GM18511 (cell line): ENCODE data around the gene ARSA.
"Not testable (repeated sequence)": the region's sequence is repeated elsewhere in the genome, so short reads cannot be mapped to it uniquely, and the experiment has no call there.

ENCODE experiments used
- ATAC-seq: cut with Tn5 transposase; IDR thresholded peaks from one replicate; pipeline ENCODE4 v1.9.1; 2021; ENCODE audit warnings: mild to moderate bottlenecking, moderate library complexity; ENCODE audit not compliant: unreplicated experiment

The ARSA gene

GRCh38 chr22:50656122-50657070, 28.4 kb upstream of the ARSA start:
- no peak for ATAC-seq

GRCh38 chr22:50654664-50655063, 26.7 kb upstream of the ARSA start:
- not testable (repeated sequence) for ATAC-seq

- ATAC-seq = no peak
Observed at GRCh38 chr22:50653256-50653655, 25.3 kb upstream of the ARSA start.

GRCh38 chr22:50643821-50644101, 15.8 kb upstream of the ARSA start:
- not testable (repeated sequence) for ATAC-seq

DNA sequence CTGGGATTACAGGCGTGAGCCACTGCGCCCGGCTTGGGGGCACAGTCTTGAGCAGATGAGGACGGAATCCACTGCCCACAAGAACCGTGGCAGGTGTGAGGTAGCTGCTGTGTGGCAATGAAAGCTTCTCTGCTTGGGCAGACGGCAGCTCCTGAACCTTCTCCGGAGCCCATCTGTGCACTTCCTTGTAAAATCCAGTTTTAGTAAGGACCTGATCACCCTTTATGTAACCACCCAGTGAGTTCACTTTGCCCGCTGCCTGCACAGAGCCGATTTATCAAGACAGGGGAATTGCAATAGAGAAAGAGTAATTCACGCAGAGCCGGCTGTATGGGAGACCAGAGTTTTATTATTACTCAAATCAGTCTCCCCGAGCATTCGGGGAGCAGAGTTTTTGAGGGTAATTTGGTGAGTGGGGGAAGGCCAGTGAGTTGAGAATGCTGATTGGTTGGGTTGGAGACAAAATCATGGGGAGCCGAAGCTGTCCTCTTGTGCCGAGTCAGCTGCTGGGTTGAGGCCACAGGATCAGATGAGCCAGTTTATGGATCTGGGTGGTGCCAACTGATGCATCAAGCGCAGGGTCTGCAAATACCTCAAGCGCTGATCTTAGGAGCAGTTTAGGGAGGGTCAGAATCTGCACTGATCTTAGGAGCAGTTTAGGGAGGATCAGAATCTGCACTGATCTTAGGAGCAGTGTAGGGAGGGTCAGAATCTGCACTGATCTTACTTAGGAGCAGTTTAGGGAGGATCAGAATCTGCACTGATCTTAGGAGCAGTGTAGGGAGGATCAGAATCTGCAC, 15.3 kb upstream of the ARSA start:
- ATAC-seq = not testable (repeated sequence)

GRCh38 chr22:50641696-50642607, 14.0 kb upstream of the ARSA start:
- no peak for ATAC-seq

DNA sequence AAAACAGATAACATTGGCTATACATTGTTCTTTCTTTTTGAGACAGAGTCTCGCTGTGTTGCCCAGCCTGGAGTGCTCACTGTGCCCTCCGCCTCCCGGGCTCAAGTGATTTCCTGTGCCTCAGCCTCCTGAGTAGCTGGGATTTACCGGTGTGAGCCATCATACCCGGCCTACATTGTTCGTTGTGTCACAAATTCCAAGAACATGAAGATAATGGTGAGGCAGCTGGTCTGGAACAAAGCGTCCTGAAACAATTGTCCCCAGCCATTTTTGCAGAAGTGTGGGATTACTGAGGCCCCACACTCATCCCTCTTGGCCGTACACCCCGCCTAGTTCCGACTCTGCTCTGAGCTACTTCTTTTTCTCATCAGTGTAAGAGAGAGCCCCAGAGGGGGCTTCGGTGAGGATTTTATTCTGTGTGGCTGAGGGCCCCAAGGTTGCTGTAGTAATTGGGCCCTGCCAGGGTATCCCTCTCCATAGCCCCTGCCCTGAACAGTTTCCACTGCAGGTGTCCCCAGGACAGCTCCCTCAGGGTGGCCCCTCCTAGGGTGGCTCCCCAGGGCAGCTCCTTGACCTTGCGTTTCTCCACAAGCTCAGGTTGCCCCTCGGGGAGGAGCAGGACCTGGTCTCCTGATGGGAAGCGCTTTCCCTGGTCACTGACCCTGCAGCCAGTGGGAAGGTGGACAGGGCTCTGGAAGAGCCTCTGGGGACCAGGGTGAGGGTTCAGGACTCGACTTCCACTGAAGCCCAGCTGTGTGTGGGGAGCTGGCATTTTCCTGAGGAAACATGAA, 13.1 kb upstream of the ARSA start:
- ATAC-seq = no peak

GRCh38 chr22:50640296-50640695, 12.3 kb upstream of the ARSA start:
- not testable (repeated sequence) for ATAC-seq

- no peak for ATAC-seq
Observed at GRCh38 chr22:50635591-50635990, 7.6 kb upstream of the ARSA start.

DNA sequence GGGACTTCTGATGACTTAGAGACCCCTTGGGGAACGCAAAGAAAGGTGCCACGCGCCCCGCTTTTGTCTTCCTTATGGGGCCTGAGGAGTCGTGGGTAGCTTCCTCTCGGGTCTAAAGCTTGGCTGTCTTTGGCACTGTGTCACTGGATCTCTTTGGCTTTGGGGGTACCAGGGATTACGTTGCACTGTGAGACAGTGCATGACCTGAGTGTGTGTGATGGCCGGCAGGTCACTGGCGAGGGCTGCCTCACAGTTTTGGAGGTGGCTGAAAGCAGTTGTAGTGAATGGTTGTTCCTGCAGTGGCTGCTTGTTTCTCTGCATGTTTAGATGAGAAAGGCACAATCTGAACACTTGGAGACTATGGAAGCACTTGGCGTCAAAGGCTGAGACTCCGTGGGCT, 5.8 kb upstream of the ARSA start:
- no peak for ATAC-seq

DNA sequence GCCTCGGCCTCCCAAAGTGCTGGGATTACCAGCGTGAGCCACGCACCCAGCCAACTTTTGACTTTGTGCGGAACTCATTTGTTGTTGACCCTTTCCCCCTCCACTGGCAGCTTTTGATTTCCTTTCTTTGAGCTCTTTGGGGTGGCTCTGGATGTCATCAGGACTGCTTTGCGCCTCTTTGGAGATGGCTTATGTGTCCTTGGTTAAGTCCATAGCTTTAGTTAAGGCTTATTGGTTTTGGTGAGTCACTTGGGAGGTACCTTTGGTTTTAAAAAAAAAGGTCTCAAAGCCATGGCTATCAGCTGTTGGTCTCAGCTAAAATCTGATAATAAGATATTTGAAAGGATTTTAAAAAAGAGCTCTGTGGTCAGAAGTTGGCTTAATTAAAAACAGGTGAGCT, 5.1 kb upstream of the ARSA start:
- ATAC-seq = no peak

DNA sequence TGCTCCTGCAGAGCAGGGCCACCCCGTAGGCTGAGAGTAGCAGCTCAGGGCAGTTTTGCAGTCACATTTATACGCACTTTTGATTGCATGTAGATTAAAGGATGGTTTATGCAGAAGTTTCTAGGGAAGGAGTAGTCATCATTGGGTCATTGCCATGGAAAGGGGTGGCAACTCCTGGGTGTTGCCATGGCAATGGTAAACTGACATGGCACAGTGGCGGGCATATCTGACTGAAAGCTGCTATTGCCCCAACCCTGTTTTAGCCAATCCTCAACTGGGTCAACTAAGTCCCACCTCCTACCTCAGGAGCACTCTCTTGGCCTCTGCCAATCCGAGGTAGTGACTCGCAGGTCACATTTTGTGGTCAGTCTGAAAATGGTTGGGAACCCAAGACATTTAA, 2.4 kb upstream of the ARSA start:
- ATAC-seq = no peak

GRCh38 chr22:50628543-50629134, 687 bp upstream of the ARSA start:
- peak; percentile 5 for ATAC-seq

GRCh38 chr22:50626850-50627641, 906 bp downstream of the ARSA start:
- no peak for ATAC-seq

DNA sequence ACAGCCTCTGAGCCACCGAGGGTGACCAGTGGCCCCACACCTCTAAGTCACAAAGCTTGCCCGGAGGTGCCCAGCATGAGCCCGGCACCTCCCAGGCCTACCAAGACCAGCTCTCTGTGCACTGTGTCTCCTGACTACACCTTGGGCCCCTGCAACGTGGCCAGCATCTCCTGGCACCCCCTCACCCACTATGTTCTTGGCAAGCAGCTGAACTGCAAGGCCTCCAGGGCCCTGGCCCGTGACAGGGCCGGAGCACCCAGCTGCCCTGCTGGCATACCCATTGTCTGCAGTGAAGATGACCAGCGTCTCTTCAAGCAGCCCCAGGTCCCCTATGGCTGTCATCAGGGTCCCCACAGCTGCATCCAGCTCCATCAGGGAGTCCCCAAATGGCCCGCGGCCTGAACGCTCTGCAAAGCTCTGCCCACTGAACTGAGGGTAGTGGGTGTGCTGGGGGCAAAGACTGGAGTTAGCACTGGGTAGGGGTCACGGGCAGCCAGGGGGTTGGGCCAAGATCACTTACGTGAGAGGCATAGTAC, 1.6 kb downstream of the ARSA start:
- ATAC-seq = no peak

GRCh38 chr22:50625568-50626313, 2.2 kb downstream of the ARSA start:
- no peak for ATAC-seq

DNA sequence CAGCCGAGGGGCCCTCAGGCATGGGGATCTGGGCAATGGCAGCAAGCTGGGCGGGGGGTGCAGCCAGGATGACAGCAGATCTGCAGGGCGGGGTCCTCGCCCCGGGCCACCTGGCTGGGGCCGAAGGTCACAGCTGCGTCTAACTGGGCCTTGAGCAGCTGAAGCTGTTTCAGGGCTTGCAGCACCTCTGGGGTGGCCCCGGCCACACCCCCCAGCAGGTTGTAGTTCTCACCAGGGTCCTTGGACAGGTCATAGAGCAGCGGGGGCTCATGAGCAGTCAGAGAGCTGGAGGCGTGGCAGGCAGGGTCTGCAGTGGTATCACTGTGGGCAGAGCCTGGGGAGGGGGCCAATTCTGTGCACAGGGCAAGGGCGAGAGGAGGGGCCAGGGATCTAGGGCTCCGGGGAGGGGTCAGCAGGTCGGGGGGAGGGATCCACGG, 2.8 kb downstream of the ARSA start:
- ATAC-seq = no peak
